ENCODE results near the gene OR52E5. TPM values are rescaled to one million over a fixed set of nuclear protein-coding genes. Genes with fewer than 3 reads are reported as not detected.

The OR52E5 gene
- total and polyA plus RNA-seq, 4 experiments from 2014 or later, result not detected

DNA sequence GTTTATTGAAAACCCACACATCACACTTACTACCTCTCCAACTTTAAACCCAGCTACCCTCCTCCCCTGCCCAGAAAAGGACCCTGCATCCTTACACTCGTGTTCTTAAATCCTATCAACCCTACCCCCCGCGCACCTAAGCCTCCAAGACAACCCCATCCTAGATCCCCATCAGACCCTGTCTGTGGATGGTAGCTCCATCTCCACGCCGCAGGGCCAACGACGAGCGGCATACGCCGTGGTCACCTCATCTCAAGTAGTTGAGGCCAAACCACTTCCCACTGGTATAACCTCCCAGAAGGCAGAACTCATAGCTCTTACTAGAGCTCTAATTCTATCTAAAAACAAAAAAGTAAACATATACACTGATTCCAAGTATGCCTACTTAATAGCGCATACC lies 39.7 kb downstream of the OR52E5 start:
- peaks cover 0 to 11% (median 5%) of the 10 kb centered on the region in 8 donors for H3K9me3 Mint-ChIP-seq
- no peak overlapping the region for H3K4me3 ChIP-seq (ENCODE audit: low read length in 2 of 2)
- H3K4me1 ChIP-seq (ENCODE audit: insufficient read depth, low read length), result no peaks in the 10 kb centered on the region
- POLR2A ChIA-PET (ENCODE audit: partially characterized antibody), result no interaction called here
- DNase-seq, result no peak
- no peaks in the 10 kb centered on the region for H3K4me1 Mint-ChIP-seq
- no peaks in the 10 kb centered on the region for H3K36me3 Mint-ChIP-seq
- H3K27ac ChIP-seq (ENCODE audit: low read depth, low read length), result no peak overlapping the region
- no peaks in the 10 kb centered on the region for H3K36me3 ChIP-seq (ENCODE audit: insufficient read depth, low read length)
- H3K27me3 ChIP-seq (ENCODE audit: insufficient read depth, low read length), result no peaks in the 10 kb centered on the region
- intact Hi-C loops (cut with micrococcal nuclease), result no loop called here
- H3K4me3 Mint-ChIP-seq, result no peak overlapping the region
- no peak overlapping the region for H3K27ac Mint-ChIP-seq
- peaks cover 2 to 3% of the 10 kb centered on the region in 2 donors for H3K27me3 Mint-ChIP-seq
- no peaks in the 10 kb centered on the region for H3K9me3 ChIP-seq (ENCODE audit: control insufficient read depth in 1 of 2, low read length in 2 of 2)
- CTCF ChIA-PET (ENCODE audit: partially characterized antibody), result no interaction called here

GRCh38 chr11:5933116-5933515 lies 40.1 kb downstream of the OR52E5 start:
- Histone ChIP-seq H3K36me3 (ENCODE audit: insufficient read depth, low read length) (no peaks in the 10 kb centered on the region), H3K9me3 (ENCODE audit: control insufficient read depth in 1 of 2, low read length in 2 of 2) (no peaks in the 10 kb centered on the region), H3K27me3 (ENCODE audit: insufficient read depth, low read length) (no peaks in the 10 kb centered on the region), H3K4me1 (ENCODE audit: insufficient read depth, low read length) (no peaks in the 10 kb centered on the region), H3K27ac (ENCODE audit: low read depth, low read length) (no peak overlapping the region), H3K4me3 (ENCODE audit: low read length in 2 of 2) (no peak overlapping the region)
- H3K36me3 Mint-ChIP-seq, result no peaks in the 10 kb centered on the region
- ChIA-PET CTCF (ENCODE audit: partially characterized antibody) (no interaction called here), POLR2A (ENCODE audit: partially characterized antibody) (no interaction called here)
- H3K4me1 Mint-ChIP-seq, result no peaks in the 10 kb centered on the region
- peaks cover 2 to 3% of the 10 kb centered on the region in 2 donors for H3K27me3 Mint-ChIP-seq
- no peak for DNase-seq
- H3K4me3 Mint-ChIP-seq, result no peak overlapping the region
- H3K9me3 Mint-ChIP-seq, result peaks cover 0 to 11% (median 5%) of the 10 kb centered on the region in 8 donors
- H3K27ac Mint-ChIP-seq, result no peak overlapping the region
- intact Hi-C loops (cut with micrococcal nuclease), result no loop called here

DNA sequence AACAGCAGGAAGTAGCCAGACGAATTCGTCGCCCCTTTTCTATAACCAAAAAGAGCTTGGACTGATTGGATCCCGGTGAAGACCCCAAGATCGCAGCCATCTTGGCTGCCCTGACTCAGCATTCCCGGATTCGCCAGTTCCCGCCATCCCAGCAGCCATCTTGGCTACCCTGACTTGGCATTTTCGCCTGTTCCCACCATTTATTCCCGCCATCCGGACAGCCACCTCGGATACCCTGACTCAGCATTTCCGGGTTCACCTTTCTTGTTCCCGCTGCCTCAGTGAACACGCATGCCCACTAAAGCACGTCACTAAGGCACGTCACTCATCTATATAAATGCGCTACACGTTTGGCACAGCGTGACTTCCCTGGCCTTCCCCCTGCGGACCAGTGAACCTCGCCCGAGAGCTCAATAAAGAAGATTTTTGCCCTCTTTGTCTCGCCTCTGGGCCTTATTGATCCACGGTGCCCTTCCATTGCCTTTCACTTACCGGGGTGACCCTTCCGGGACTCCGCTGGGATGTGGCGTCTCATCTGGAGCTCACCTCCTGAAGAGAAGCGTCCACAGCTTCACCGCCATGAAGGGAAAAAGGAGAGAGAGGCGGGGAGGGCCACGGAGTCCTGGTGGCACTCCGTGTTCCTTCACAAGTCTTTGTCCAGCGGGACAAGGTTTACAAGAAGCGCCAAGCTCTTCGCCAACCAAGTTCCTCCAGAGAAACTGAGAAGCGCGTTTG lies 45.0 kb downstream of the OR52E5 start:
- H3K4me3 ChIP-seq (ENCODE audit: low read length in 2 of 2), result no peak overlapping the region
- no peaks in the 10 kb centered on the region for H3K27me3 ChIP-seq (ENCODE audit: insufficient read depth, low read length)
- no peaks in the 10 kb centered on the region for H3K9me3 ChIP-seq (ENCODE audit: control insufficient read depth in 1 of 2, low read length in 2 of 2)
- no peak for DNase-seq
- no peaks in the 10 kb centered on the region for H3K36me3 Mint-ChIP-seq
- H3K27ac Mint-ChIP-seq, result no peak overlapping the region
- ChIA-PET CTCF (ENCODE audit: partially characterized antibody) (no interaction called here), POLR2A (ENCODE audit: partially characterized antibody) (no interaction called here)
- no peak overlapping the region for H3K27ac ChIP-seq (ENCODE audit: low read depth, low read length)
- H3K4me1 Mint-ChIP-seq, result no peaks in the 10 kb centered on the region
- peaks cover 0 to 3% (median 0%) of the 10 kb centered on the region in 8 donors for H3K9me3 Mint-ChIP-seq
- peak overlapping the region in 1 of 8 donors; percentile 3 for H3K4me3 Mint-ChIP-seq
- no peaks in the 10 kb centered on the region for H3K36me3 ChIP-seq (ENCODE audit: insufficient read depth, low read length)
- no peaks in the 10 kb centered on the region for H3K4me1 ChIP-seq (ENCODE audit: insufficient read depth, low read length)
- H3K27me3 Mint-ChIP-seq, result peaks cover 0 to 5% of the 10 kb centered on the region in 2 donors
- intact Hi-C loops (cut with micrococcal nuclease), result no loop called here

DNA sequence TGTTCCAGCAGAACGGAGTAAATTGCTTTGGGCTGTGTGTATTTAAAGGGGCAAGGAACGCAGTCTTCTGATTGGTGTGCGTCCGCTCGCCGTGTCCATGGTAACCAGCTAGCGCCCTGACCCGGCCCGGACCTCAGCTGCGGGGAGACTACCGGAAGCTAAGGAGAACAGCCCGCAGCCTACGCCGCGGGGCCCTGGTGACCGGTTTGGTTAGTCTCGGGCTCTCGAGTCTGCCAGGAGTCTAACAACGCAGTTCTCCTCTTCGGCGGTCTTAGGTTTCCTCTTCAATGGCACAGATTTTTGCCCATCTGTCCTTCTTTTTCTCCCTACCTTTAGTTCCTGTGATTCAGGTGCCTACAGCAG lies 45.6 kb downstream of the OR52E5 start:
- ChIA-PET POLR2A (ENCODE audit: partially characterized antibody) (no interaction called here), CTCF (ENCODE audit: partially characterized antibody) (no interaction called here)
- H3K27me3 ChIP-seq (ENCODE audit: insufficient read depth, low read length), result no peaks in the 10 kb centered on the region
- H3K27me3 Mint-ChIP-seq, result peaks cover 0 to 6% of the 10 kb centered on the region in 2 donors
- no peaks in the 10 kb centered on the region for H3K36me3 ChIP-seq (ENCODE audit: insufficient read depth, low read length)
- intact Hi-C loops (cut with micrococcal nuclease), result no loop called here
- no peak overlapping the region for H3K4me3 Mint-ChIP-seq
- H3K4me1 Mint-ChIP-seq, result no peaks in the 10 kb centered on the region
- H3K27ac ChIP-seq (ENCODE audit: low read depth, low read length), result no peak overlapping the region
- H3K9me3 ChIP-seq (ENCODE audit: control insufficient read depth in 1 of 2, low read length in 2 of 2), result no peaks in the 10 kb centered on the region
- H3K9me3 Mint-ChIP-seq, result peaks cover 0 to 2% (median 0%) of the 10 kb centered on the region in 8 donors
- no peaks in the 10 kb centered on the region for H3K4me1 ChIP-seq (ENCODE audit: insufficient read depth, low read length)
- H3K4me3 ChIP-seq (ENCODE audit: low read length in 2 of 2), result no peak overlapping the region
- H3K27ac Mint-ChIP-seq, result no peak overlapping the region
- DNase-seq, result no peak
- no peaks in the 10 kb centered on the region for H3K36me3 Mint-ChIP-seq

GRCh38 chr11:5940748-5941147 lies 47.7 kb downstream of the OR52E5 start:
- H3K9me3 Mint-ChIP-seq, result peaks cover 0 to 2% (median 0%) of the 10 kb centered on the region in 8 donors
- H3K27me3 ChIP-seq (ENCODE audit: insufficient read depth, low read length), result no peaks in the 10 kb centered on the region
- no peaks in the 10 kb centered on the region for H3K36me3 ChIP-seq (ENCODE audit: insufficient read depth, low read length)
- intact Hi-C loops (cut with micrococcal nuclease), result no loop called here
- ChIA-PET CTCF (ENCODE audit: partially characterized antibody) (no interaction called here), POLR2A (ENCODE audit: partially characterized antibody) (no interaction called here)
- no peaks in the 10 kb centered on the region for H3K36me3 Mint-ChIP-seq
- no peaks in the 10 kb centered on the region for H3K4me1 ChIP-seq (ENCODE audit: insufficient read depth, low read length)
- no peak overlapping the region for H3K27ac ChIP-seq (ENCODE audit: low read depth, low read length)
- H3K4me3 ChIP-seq (ENCODE audit: low read length in 2 of 2), result no peak overlapping the region
- H3K27ac Mint-ChIP-seq, result no peak overlapping the region
- peaks cover 0 to 9% of the 10 kb centered on the region in 2 donors for H3K27me3 Mint-ChIP-seq
- H3K4me3 Mint-ChIP-seq, result no peak overlapping the region
- no peak for DNase-seq
- H3K9me3 ChIP-seq (ENCODE audit: control insufficient read depth in 1 of 2, low read length in 2 of 2), result no peaks in the 10 kb centered on the region
- H3K4me1 Mint-ChIP-seq, result no peaks in the 10 kb centered on the region

DNA sequence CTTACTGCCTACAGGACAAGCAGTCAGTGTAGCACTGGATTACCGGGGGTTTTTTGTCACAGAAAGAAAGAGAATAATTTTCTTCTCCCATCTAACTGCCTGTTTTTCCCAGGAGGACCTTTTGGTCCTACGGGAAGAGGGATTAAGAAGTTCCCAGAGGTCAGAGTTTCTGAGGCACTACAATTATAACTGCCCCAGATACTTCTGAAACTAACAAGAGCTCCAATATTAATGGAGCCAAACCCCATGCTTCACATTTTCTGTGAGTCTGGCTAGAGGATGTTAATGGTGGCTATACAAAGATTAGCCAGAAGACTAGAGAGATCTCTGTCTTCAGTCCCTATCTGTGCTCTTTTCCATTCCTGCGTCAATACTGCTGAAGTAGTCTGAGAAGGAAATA lies 48.9 kb downstream of the OR52E5 start, which contains the start of gene OR56A3:
OR56A3 (plus strand) TSS at position 301 of the 400 bp plus-strand sequence. CDS start 5,096 bp downstream, outside the sequence.
- Mint-ChIP-seq H3K4me3 (no peak within 1 kb of the TSS), H3K4me1 (no peaks in the 10 kb centered on the region), H3K27me3 (peaks cover 0 to 9% of the 10 kb centered on the region in 2 donors), H3K36me3 (no peaks in the 10 kb centered on the region), H3K27ac (no peak within 1 kb of the TSS), H3K9me3 (peaks cover 0 to 2% (median 0%) of the 10 kb centered on the region in 8 donors)
- POLR2A ChIA-PET (ENCODE audit: partially characterized antibody), result no interaction called here
- Histone ChIP-seq H3K4me3 (ENCODE audit: low read length in 2 of 2) (no peak within 1 kb of the TSS), H3K27ac (ENCODE audit: low read depth, low read length) (no peak within 1 kb of the TSS), H3K4me1 (ENCODE audit: insufficient read depth, low read length) (no peaks in the 10 kb centered on the region), H3K36me3 (ENCODE audit: insufficient read depth, low read length) (no peaks in the 10 kb centered on the region), H3K27me3 (ENCODE audit: insufficient read depth, low read length) (no peaks in the 10 kb centered on the region), H3K9me3 (ENCODE audit: control insufficient read depth in 1 of 2, low read length in 2 of 2) (no peaks in the 10 kb centered on the region)
- DNase-seq, result no peak
- intact Hi-C loops (cut with micrococcal nuclease), result no loop called here
- CTCF ChIA-PET (ENCODE audit: partially characterized antibody), result no interaction called here
